LHCN-M2 (cell line): ENCODE results near the gene USH2A. TPM values are rescaled to one million over a fixed set of nuclear protein-coding genes. Genes with fewer than 3 reads are reported as not detected.
A peak's percentile ranks its signal among the peaks of the same experiment; 100 is the strongest.

ENCODE experiments used
- DNase-seq: peaks from one replicate; pipeline ENCODE4 v3.0.0-alpha.2; 2012; ENCODE audit warnings: low read depth
- total RNA-seq: library from RNA; depleted of rRNA; stranded (reverse); fragments of >200 nt; gene quantifications from 2 replicates; pipeline ENCODE4 v1.2.3, GENCODE V29; 2014

Gene USH2A
- total RNA-seq, 1 experiment from 2014 or later = under 0.01 TPM

- DNase-seq = no peak
Measured at GRCh38 chr1:215963621-215964020, 459.6 kb downstream of the USH2A start.

GRCh38 chr1:215963040-215963439, 460.2 kb downstream of the USH2A start:
- no peak for DNase-seq

- peak; percentile 1 for DNase-seq
Measured at GRCh38 chr1:215958841-215959240, 464.4 kb downstream of the USH2A start.

GRCh38 chr1:215957663-215958062, 465.6 kb downstream of the USH2A start:
- peak; percentile 30 for DNase-seq

- DNase-seq = no peak
Measured at GRCh38 chr1:215932558-215932957, 490.7 kb downstream of the USH2A start.

- no peak for DNase-seq
Measured at GRCh38 chr1:215926670-215927069, 496.6 kb downstream of the USH2A start.

GRCh38 chr1:215923129-215923824, 500.0 kb downstream of the USH2A start:
- DNase-seq = peak; percentile 49

- DNase-seq = peak; percentile 39
Measured at GRCh38 chr1:215911406-215911968, 511.8 kb downstream of the USH2A start.

GRCh38 chr1:215905493-215906115, 517.6 kb downstream of the USH2A start:
- DNase-seq = no peak

- no peak for DNase-seq
Measured at GRCh38 chr1:215900684-215901083, 522.6 kb downstream of the USH2A start.

- DNase-seq = no peak
Measured at GRCh38 chr1:215899901-215900300, 523.3 kb downstream of the USH2A start.

GRCh38 chr1:215895893-215896292, 527.4 kb downstream of the USH2A start:
- no peak for DNase-seq

- no peak for DNase-seq
Measured at GRCh38 chr1:215895276-215895675, 528.0 kb downstream of the USH2A start.

- no peak for DNase-seq
Measured at GRCh38 chr1:215894617-215895016, 528.6 kb downstream of the USH2A start.

GRCh38 chr1:215891266-215892057, 531.8 kb downstream of the USH2A start:
- DNase-seq = no peak

- no peak for DNase-seq
Measured at GRCh38 chr1:215890438-215890837, 532.8 kb downstream of the USH2A start.

GRCh38 chr1:215889871-215890270, 533.4 kb downstream of the USH2A start:
- DNase-seq = no peak

GRCh38 chr1:215888159-215888558, 535.1 kb downstream of the USH2A start:
- no peak for DNase-seq

GRCh38 chr1:215887627-215888026, 535.6 kb downstream of the USH2A start:
- no peak for DNase-seq

GRCh38 chr1:215883004-215883403, 540.2 kb downstream of the USH2A start:
- no peak for DNase-seq

GRCh38 chr1:215878843-215879242, 544.4 kb downstream of the USH2A start:
- no peak for DNase-seq

- no peak for DNase-seq
Measured at GRCh38 chr1:215878128-215878527, 545.1 kb downstream of the USH2A start.
